WTC11 (cell line): ENCODE measurements around the gene RASAL2.

Experiments used
- ATF3 ChIP-seq: sonication (generic); formaldehyde crosslinking; conservative IDR thresholded peaks from 2 replicates; pipeline ENCODE4 v1.8.1; 2022; ENCODE audit warnings: mild to moderate bottlenecking, missing genetic modification reagents
- CBFB ChIP-seq: sonication (generic); formaldehyde crosslinking; IDR thresholded peaks from 2 replicates; pipeline ENCODE4 v1.8.1; 2022; ENCODE audit warnings: mild to moderate bottlenecking, low read depth, missing genetic modification reagents
- CDX4 ChIP-seq: fragments of 250-450 bp; sonication (Bioruptor Pico); IDR thresholded peaks from 2 replicates; pipeline ENCODE4 v1.9.0; 2021; ENCODE audit warnings: moderate library complexity, mild to moderate bottlenecking, inconsistent platforms, borderline replicate concordance
- CTCF ChIP-seq: fragments of 200-600 bp; IDR thresholded peaks from 2 replicates; pipeline ENCODE4 v1.8.0; 2022; ENCODE audit warnings: antibody characterized with exemption
- EMX1 ChIP-seq: fragments of 250-450 bp; sonication (Bioruptor Pico); IDR thresholded peaks from 2 replicates; pipeline ENCODE4 v1.8.0; 2021; ENCODE audit warnings: mild to moderate bottlenecking
- ESRRA ChIP-seq: sonication (generic); formaldehyde crosslinking; IDR thresholded peaks from 2 replicates; pipeline ENCODE4 v1.8.1; 2022; ENCODE audit warnings: mild to moderate bottlenecking, missing genetic modification reagents, borderline replicate concordance
- FOXK1 ChIP-seq: sonication (generic); formaldehyde crosslinking; IDR thresholded peaks from 2 replicates; pipeline ENCODE4 v1.8.0; 2022; ENCODE audit warnings: mild to moderate bottlenecking, moderate library complexity, missing genetic modification reagents
- FOXP1 ChIP-seq: sonication (generic); formaldehyde crosslinking; IDR thresholded peaks from 2 replicates; pipeline ENCODE4 v1.8.0; 2022; ENCODE audit warnings: missing genetic modification reagents, mild to moderate bottlenecking, moderate library complexity, borderline replicate concordance
- IRF1 ChIP-seq: sonication (generic); formaldehyde crosslinking; IDR thresholded peaks from 2 replicates; pipeline ENCODE4 v1.8.0; 2023; ENCODE audit warnings: missing genetic modification reagents
- JAZF1 ChIP-seq: fragments of 250-450 bp; sonication (Bioruptor Pico); IDR thresholded peaks from 2 replicates; pipeline ENCODE4 v1.9.0; 2021; ENCODE audit warnings: moderate library complexity, mild to moderate bottlenecking, inconsistent platforms
- MAX ChIP-seq: sonication (generic); formaldehyde crosslinking; IDR thresholded peaks from 2 replicates; pipeline ENCODE4 v1.8.0; 2022; ENCODE audit warnings: mild to moderate bottlenecking, missing genetic modification reagents
- NR3C1 ChIP-seq: sonication (generic); formaldehyde crosslinking; conservative IDR thresholded peaks from 2 replicates; pipeline ENCODE4 v1.8.1; 2023; ENCODE audit warnings: low read depth, mild to moderate bottlenecking, missing genetic modification reagents
- SP1 ChIP-seq: sonication (generic); formaldehyde crosslinking; conservative IDR thresholded peaks from 2 replicates; pipeline ENCODE4 v1.8.1; 2022; ENCODE audit warnings: missing genetic modification reagents
- TEAD1 ChIP-seq: sonication (generic); formaldehyde crosslinking; IDR thresholded peaks from 2 replicates; pipeline ENCODE4 v1.8.0; 2022; ENCODE audit warnings: mild to moderate bottlenecking, missing genetic modification reagents

- no peak for TF ChIP-seq CTCF
- TF ChIP-seq IRF1 (CRISPR knock-in tag): no peak
- TF ChIP-seq SP1: no peak
- no peak for TF ChIP-seq TEAD1
- TF ChIP-seq ESRRA: no peak
- no peak for TF ChIP-seq ATF3 (CRISPR knock-in tag)
- TF ChIP-seq MAX (CRISPR knock-in tag): no peak
- no peak for TF ChIP-seq EMX1
- no peak for TF ChIP-seq CBFB
- no peak for TF ChIP-seq JAZF1
- TF ChIP-seq CDX4 (CRISPR knock-in tag): no peak
- no peak for TF ChIP-seq FOXK1
- no peak for TF ChIP-seq NR3C1 (CRISPR knock-in tag)
- no peak for TF ChIP-seq FOXP1 (CRISPR knock-in tag)
These were observed 180.0 kb downstream of the RASAL2 start for GRCh38 chr1:178273707-178274410.
